Measurements from ENCODE around the gene HOXA4.

GRCh38 chr7:27155816-27156507, 25.4 kb upstream of the HOXA4 start:
- TF ChIP-seq POLR2A (IDR thresholded peaks at IDR 0.05; ENCODE audit: low read depth, low read length) (no peak), CTCF (IDR thresholded peaks at IDR 0.05 in 2 of 3, conservative IDR thresholded peaks at IDR 0.05 in 1 of 3; ENCODE audit: control insufficient read depth in 2 of 3, extremely low read depth in 1 of 3, insufficient read depth in 1 of 3, low read depth in 3 of 3, low read length in 3 of 3) (no peak), REST (IDR thresholded peaks at IDR 0.05; ENCODE audit: low read depth, low read length) (no peak), ESRRA (IDR thresholded peaks at IDR 0.05; ENCODE audit: low read length) (no peak), ATF7 (IDR thresholded peaks at IDR 0.05; ENCODE audit: low read depth) (no peak), EZH2 (IDR thresholded peaks at IDR 0.05; ENCODE audit: borderline replicate concordance, control insufficient read depth, low read depth, low read length) (no peak), LARP7 (IDR thresholded peaks at IDR 0.05) (no peak), EP300 (IDR thresholded peaks at IDR 0.05; ENCODE audit: borderline replicate concordance in 1 of 2, control insufficient read depth in 1 of 2, low read depth in 2 of 2, low read length in 2 of 2) (no peak), EED (IDR thresholded peaks at IDR 0.05; ENCODE audit: low read depth) (no peak), KDM1A (IDR thresholded peaks at IDR 0.05; ENCODE audit: borderline replicate concordance) (no peak), BACH1 (IDR thresholded peaks at IDR 0.05; ENCODE audit: borderline replicate concordance) (no peak), TAF1 (IDR thresholded peaks at IDR 0.05; ENCODE audit: borderline replicate concordance, low read depth, low read length) (no peak), PRDM15 (CRISPR knock-in tag; IDR thresholded peaks at IDR 0.05) (no peak)
